ENCODE data around the gene CACNB4. TPM values are rescaled to one million over a fixed set of nuclear protein-coding genes. Genes with fewer than 3 reads are reported as not detected.
"Not testable (repeated sequence)": the region's sequence is repeated elsewhere in the genome, so short reads cannot be mapped to it uniquely, and the experiment has no call there.

Gene CACNB4
- total RNA-seq, 1 donor from 2014 or later = 4.9 TPM

GRCh38 chr2:152033011-152033925 is 65.6 kb downstream of the CACNB4 start:
- no peaks in the 10 kb centered on the region for H3K9me3 ChIP-seq
- H3K4me1 ChIP-seq = peaks cover 10% of the 10 kb centered on the region
- no peaks in the 10 kb centered on the region for H3K27me3 ChIP-seq
- intact Hi-C loops (cut with DNase I) = no loop called here
- no peak overlapping the region for H3K4me3 ChIP-seq
- DNase-seq (ENCODE audit: extremely low spot score in 2 of 2) = no peak
- no peak for TF ChIP-seq POLR2AphosphoS5 (IDR thresholded peaks at IDR 0.05; ENCODE audit: insufficient read depth in 1 of 2, low read depth in 1 of 2)
- TF ChIP-seq CTCF (IDR thresholded peaks at IDR 0.05) = no peak
- TF ChIP-seq POLR2A (IDR thresholded peaks at IDR 0.05) = no peak
- no peaks in the 10 kb centered on the region for H3K36me3 ChIP-seq
- no peak overlapping the region for H3K27ac ChIP-seq

- TF ChIP-seq CTCF (IDR thresholded peaks at IDR 0.05) = no peak
- no peak overlapping the region for H3K4me3 ChIP-seq
- no peaks in the 10 kb centered on the region for H3K36me3 ChIP-seq
- intact Hi-C loops (cut with DNase I) = no loop called here
- H3K27me3 ChIP-seq = no peaks in the 10 kb centered on the region
- H3K4me1 ChIP-seq = no peaks in the 10 kb centered on the region
- no peak overlapping the region for H3K27ac ChIP-seq
- H3K9me3 ChIP-seq = no peaks in the 10 kb centered on the region
- DNase-seq (ENCODE audit: extremely low spot score in 2 of 2) = no peak
These were observed 67.0 kb downstream of the CACNB4 start for GRCh38 chr2:152031747-152032306.

- DNase-seq (ENCODE audit: extremely low spot score in 2 of 2); intact Hi-C loops (cut with DNase I): not testable (repeated sequence)
These were observed 68.1 kb downstream of the CACNB4 start for GRCh38 chr2:152030596-152031328.

GRCh38 chr2:152028182-152028862 is 70.5 kb downstream of the CACNB4 start:
- Histone ChIP-seq H3K36me3 (no peaks in the 10 kb centered on the region), H3K4me1 (no peaks in the 10 kb centered on the region), H3K4me3 (no peak overlapping the region), H3K27ac (no peak overlapping the region), H3K9me3 (no peaks in the 10 kb centered on the region), H3K27me3 (no peaks in the 10 kb centered on the region)
- intact Hi-C loops (cut with DNase I) = no loop called here
- no peak for TF ChIP-seq POLR2AphosphoS5 (IDR thresholded peaks at IDR 0.05; ENCODE audit: insufficient read depth in 1 of 2, low read depth in 1 of 2)
- no peak for TF ChIP-seq POLR2A (IDR thresholded peaks at IDR 0.05)
- TF ChIP-seq CTCF (IDR thresholded peaks at IDR 0.05) = no peak
- DNase-seq (ENCODE audit: extremely low spot score in 2 of 2) = no peak

More at GRCh38 chr2:152030596-152031328, 68.1 kb downstream of the CACNB4 start:
- not testable (repeated sequence) for H3K9me3 ChIP-seq, H3K36me3 ChIP-seq, H3K4me3 ChIP-seq, H3K27ac ChIP-seq, H3K4me1 ChIP-seq, H3K27me3 ChIP-seq

- Histone ChIP-seq H3K4me3 (no peak overlapping the region), H3K36me3 (no peaks in the 10 kb centered on the region), H3K4me1 (no peaks in the 10 kb centered on the region), H3K9me3 (no peaks in the 10 kb centered on the region), H3K27ac (no peak overlapping the region), H3K27me3 (no peaks in the 10 kb centered on the region)
- TF ChIP-seq POLR2A (IDR thresholded peaks at IDR 0.05) (no peak), CTCF (IDR thresholded peaks at IDR 0.05) (peak; percentile 79 to 92 (median 87)), POLR2AphosphoS5 (IDR thresholded peaks at IDR 0.05; ENCODE audit: insufficient read depth in 1 of 2, low read depth in 1 of 2) (peak in 1 of 2 donors; percentile 21)
- intact Hi-C loops (cut with DNase I) = no loop called here
- DNase-seq (ENCODE audit: extremely low spot score in 2 of 2) = no peak
These were observed 73.1 kb downstream of the CACNB4 start for GRCh38 chr2:152025678-152026287.
